Activated CD4-positive, alpha-beta T cell treated with anti-CD3 and anti-CD28 coated beads, Interleukin-2, amount 50 U/mL, for 48 hours (primary cell): Measurements from ENCODE around the gene CABP4.

Source experiments
- DNase-seq, 2 experiments: peaks; one replicate each; pipeline ENCODE4 v3.0.0-alpha.2; 2020

CABP4 gene

DNA sequence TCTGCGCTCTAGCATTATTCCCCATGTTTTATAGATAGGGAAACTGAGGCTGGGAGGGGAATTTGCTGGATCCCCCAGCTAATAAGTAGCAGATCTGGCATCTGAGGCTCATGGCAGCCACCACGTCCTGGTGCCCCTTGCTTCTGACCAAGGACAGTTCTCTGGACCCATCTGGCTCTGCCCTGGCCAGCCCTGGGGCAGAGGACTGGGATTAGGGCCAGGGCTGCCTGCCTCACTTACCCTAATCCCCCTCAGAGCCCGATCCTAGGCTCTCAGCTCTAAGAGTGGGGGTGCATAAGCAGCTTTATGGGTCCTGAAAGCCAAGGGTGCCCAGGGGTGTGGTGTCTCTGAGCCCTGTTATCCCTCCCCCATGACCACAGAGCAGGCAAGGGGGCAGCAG, at the start of gene CABP4:
TSS of gene CABP4 (plus strand) at position 301 of the 400 bp plus-strand sequence. CDS start at position 371, 70 bp downstream.
- DNase-seq = no peak

DNA sequence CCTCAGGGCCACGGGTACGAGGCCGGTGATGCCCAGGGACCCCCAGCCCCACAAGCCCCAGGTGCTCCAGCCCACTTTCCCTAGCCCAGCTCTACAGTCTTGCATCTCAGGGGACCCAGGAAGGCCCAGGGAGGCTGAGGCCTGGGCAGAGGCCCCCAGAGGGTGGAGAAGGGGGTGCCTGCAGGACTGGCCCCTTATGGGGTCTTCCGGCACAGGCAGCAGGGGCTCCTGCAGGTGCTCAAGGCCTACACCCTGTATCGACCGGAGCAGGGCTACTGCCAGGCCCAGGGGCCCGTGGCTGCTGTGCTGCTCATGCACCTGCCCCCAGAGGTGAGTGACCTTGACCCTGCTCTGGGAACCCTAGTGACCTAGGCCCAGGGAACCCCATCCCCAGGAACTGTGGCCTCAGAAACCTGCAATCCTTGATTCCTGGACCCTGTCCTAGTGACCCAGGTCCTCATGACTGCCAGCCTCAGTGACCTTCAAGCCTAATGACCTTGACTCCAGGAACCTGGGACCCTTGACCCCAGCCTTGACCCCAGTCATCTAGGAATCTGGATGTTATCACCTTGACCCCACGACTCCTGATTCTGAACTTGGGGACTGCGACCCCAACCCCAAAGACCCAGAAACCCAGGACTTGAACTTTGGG, 49.3 kb upstream of the CABP4 start:
- no peak for DNase-seq

DNA sequence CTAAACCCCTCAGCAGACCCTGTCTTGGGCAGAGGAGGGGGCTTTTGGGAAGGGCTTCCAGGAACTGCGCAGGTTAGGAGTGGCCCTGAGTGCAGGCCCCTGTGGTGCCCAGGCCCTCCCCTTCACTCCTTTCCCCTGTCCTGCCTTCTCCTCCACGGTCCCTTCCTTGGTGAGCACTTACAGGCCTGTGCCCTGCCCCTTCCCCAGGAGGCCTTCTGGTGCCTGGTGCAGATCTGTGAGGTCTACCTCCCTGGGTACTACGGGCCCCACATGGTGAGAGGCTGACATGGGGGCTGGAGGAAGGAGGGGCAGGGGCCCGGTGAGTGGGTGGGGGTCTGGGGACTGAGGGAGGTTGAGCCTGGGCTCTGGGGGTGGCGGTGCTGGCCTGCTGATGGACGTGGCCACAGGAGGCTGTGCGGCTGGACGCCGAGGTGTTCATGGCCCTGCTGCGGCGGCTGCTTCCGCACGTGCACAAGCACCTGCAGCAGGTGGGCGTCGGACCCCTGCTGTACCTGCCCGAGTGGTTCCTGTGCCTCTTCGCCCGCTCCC, 48.7 kb upstream of the CABP4 start:
- no peak for DNase-seq

DNA sequence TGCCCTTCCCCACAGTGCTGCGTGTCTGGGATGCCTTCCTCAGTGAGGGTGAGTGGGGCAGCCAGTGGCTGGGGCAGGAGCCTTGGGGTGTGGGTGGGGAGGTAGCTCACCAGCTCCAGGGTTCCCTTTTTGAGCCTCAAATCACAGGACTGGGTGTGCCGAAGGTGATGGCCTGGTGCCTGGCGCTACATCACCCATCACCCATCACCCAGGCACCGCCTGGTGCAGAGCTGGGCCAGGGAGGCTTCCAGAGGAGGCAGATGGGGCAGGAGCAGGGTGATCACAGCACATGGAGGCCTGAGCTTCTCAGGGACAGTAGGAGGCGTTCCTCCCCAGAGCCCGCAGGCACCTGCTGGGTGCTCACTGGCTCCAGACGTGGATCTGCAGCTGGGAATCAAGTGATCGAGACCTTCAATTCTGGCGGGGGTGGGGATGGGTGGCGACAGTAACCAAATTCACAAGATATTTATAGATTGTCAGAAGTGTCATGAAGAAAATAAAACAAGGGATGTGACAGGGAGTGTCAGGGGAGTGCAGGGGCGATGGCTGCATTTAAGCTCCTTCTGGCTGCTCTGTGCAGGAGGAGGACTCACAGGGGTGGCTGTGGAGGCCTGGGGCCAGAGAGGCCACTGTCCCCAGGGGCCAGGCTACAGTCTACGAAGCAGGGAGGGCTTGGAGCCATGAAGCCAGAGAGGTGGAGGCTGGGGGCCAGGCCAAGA, 48.0 kb upstream of the CABP4 start:
- DNase-seq = peak in 1 of 2 experiments; percentile 50

DNA sequence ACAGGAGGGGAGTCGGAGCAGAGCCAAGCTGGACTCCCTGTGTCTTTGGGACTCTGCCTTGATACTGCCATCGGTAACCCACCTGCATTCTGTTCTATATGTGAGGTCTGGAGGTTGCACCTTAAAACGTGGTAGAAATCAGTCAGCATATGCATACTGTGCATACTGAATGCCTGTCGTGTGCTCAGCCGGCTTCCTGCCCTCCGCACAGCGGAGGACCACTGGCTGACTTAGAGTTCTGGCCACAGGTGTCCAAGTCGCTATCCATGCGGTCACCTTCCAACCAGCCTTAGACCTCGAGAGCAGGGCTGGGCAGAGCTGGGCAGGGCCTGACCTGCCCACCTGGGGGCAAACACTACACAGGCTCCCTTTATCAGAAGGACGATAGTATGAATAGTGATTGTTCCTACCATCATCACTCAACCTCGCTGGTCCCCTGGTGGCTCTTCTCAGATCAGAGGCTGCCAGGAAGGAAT, 47.4 kb upstream of the CABP4 start:
- no peak for DNase-seq

DNA sequence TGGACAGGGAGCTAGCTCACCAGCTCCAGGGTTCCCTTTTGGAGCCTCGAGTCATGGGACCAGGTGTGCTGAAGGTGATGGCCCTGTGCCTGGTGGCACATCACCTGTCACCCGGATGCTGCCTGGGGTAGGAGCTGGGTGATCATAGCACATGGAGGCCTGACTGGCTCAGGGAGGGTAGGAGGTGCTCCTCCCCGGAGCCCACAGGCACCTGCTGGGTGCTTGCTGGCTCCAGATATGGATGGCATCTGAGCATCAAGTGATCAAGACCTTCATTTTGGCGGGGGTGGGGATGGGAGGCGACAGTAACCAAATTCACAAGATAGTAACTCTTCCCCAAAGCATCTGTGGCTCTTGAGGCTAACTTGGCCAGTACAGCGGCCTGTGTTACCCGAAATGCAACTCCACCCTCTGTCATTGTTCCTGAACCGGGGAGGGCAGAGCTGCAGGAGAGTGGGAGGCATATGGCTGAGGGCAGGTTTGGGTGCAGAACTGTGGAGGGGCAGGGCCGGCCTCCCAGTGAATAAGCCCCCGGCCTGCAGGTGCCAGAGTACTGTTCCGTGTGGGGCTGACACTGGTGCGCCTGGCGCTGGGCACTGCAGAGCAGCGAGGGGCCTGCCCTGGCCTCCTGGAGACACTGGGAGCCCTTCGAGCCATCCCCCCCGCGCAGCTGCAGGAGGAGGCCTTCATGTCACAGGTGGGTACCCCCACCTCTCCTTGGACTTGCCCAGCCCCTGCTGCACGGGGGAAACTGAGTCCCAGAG, 46.5 kb upstream of the CABP4 start:
- DNase-seq = peak in 1 of 2 experiments; percentile 51

DNA sequence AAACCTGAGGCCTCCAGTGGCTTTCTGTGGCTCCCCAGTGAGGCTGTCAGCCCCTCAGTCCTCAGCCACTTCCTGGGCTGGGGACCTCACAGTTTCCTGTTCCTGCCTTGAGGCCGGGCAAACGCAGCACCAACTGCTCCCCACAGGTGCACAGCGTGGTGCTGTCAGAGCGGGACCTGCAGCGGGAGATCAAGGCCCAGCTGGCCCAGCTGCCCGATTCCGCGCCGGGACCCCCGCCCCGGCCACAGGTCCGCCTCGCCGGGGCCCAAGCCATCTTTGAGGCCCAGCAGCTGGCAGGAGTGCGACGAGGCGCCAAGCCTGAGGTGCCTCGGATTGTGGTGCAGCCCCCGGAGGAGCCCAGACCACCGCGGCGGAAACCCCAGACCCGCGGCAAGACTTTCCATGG, 45.9 kb upstream of the CABP4 start:
- peak; percentile 70 to 80 for DNase-seq

DNA sequence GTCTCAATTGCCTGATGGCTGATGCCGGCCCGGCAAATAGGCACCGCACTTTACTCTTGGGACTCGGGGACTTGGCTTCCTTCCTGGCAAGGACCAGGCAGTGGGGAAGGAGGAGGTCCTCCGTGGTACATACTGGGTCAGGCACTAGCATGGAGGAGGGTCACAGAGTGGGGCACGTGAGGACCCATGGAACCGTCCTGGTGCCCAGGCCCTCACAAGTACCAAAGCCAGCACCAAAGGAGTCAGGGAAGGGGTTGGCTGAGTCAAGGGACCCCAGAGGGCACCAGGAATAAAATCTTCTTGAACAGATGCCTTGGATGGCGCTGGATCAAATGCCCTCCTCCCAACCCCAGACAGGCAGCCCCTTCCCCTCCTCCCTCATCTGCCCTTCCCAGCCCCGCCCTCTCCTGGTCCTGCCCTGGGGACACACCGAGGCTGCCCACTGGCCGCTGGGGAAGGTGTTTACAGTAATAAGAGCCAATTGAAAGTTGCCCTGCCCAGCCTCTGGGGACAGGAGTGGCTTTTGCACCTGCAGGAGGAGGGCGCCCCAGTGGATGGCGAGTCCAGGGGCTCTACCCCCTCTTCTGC, 45.3 kb upstream of the CABP4 start:
- DNase-seq = peak in 1 of 2 experiments; percentile 38

DNA sequence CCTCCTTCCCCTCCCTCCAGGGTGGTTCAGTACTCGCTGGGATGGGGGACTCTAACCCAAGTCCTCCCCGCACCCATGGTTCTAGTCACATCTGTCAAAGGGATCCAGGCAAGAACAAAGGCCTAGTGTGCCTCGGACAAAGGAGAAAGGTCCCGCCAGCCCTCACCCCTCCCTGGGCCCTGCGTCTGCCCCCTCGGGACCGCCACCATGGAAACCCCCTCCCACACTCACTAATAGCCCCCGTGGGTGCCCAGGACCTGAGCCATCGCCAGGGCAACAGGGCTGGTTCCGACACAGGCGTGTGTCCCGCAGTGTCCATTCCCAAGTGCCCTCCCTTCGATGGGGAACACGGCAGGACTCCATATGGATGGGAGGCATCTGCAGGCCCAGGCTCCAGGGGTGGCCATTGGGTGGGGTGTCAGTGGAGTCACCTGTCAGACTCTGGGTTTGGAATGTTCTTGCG, 44.8 kb upstream of the CABP4 start:
- DNase-seq = peak in 1 of 2 experiments; percentile 20

DNA sequence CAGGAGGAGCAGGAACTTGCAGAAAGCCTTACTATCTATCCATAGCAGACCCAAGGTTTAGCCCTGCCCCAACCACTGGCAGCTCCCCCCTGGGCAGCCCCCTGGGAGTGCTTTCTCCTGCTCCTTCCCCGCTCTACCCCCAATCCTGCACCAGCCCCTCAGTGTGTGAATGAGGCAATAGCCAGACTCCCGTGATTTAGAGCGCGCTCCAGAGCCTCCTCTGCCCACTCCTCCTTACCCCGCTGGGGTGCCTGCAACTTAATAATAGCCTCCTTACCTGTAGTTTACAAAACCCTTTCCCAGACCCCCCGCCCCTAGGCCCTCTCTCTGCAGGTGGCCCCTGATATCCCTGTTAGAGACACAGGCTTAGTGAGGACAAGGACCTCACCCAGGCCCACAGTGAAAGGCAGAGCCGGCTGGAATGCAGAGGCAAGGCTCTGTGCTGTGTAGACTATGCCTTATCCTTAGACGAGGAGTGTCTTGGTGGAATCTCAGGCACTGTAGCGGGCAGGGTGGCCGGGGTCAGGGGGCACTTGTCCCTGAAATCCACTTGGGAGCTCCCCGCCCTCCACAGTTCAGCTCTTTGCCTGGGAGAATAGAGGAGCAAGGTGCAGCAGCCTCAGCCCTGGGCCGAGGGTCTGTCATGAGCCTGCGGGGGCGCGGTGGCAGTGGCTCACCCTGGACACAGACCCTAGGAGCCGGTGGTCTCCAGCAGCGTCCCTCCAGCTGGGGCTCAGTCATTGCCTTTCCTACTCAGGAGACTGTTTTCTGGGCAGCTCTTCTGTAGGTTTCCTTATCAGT, 44.0 kb upstream of the CABP4 start:
- no peak for DNase-seq

DNA sequence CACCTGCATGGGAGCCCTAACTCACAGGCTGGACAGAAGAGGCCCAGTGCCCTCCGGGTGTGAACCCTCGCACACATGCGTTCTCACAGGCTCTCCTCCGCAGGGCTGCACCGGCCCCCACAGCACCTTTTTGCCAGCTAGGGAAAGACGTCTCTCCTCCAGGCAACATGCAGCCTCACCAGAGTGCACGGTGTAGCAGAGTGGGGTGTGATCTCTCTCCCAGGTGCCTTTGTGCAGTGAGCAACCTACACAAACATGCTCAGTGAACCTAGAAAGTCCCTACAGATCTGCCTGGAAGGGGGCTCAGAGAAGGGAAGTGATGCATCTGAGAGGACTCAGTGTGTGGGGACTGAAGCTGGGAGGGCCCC, 43.4 kb upstream of the CABP4 start:
- peak in 1 of 2 experiments; percentile 25 for DNase-seq

DNA sequence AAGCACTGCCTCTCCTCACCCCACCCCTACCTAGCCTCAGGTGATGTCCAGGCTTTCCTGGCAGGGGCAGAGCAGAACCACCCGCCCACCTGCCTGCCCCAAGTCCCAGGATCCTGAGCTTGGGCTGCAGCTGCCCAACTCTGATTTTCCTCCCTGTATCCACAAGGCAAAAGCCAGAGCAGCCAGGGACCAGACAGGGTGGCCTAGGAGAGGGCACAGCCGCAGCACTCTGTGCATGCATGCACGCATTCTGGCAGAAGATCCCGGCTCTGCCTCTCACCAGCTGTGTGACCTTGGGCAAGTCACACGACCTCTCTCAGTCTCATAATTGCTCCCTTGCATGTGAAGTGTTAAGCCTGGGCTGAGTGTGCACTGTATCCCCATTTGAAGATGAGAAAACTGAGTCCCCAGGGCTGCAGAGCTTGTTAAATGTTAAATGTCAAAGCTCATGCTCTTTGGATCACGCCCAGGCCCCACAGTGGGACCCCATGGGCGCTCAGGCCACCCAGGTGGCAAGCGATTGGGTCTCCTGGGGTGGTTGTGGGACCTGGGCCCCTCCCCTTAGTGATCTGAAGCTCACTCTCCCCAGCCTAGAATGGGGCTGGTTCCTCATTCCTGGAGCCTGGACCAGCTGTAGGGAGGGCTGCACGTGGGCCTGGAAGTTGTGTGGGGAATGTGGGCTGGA, 42.5 kb upstream of the CABP4 start:
- DNase-seq = no peak

DNA sequence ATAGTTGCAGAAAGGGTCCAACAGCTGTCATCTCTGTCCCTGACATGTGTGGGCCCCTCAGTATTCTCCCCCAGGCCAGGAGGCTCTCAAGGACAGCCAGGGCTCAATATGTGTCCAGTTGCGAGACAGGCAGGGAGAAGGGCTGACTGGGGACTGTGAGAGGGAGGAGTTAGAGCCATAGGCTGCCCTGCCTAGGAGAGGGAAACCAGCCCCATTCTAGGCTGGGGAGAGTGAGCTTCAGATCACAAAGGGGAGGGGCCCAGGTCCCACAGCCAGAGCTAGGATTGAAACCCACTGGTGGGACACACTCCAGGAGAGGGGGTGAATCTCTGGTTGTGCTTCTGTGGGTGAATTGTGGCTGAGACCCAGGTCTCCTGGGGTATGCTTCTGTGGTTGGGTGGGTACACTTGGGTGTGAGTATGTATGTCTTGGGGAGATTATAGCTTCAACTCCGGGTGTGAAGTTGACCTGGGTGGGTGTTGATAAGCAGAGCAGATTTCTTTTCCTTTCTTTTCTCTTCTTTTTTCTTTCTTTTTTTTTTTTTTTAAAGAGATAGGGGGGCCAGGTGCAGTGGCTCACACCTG, 41.8 kb upstream of the CABP4 start:
- no peak for DNase-seq

DNA sequence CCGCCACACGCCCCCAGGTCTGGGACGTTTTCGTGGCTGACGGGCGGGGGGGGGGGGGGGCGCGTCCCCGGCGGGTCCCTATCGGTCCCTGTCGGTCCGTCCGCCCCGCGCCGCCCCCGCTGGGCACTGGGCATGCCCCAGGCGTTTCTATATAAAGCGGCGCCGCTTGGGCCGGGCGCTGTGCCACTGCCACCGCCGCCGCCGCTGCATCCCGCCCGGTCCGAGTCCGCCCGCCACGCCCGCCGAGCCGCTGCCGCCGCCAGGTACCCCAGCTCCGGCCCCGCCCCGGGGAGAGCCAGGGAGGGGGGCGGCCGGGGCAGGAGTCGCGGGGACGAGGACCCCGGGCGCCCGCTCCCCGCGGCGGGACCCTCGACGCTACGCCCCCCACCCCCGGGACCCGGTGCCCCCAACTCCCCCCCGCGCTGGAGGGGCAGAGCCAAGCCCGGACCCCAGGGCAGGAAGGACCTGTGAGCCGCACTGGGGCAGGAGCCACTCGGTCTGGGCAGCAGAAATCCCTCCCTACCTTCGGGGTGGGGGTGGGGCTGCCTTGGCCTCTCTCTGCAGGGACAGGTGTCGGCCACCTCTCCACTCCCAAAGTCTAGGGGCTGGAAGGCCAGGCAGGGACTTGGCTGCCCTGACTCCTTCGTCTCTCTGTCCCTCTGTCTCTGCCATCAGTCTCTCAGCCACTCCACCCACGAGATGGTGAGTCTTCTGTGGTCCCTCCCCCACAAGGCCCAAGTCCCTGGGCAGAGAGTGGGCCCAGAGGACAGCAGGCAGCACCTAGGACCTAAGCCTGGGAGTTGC, 39.5 kb upstream of the CABP4 start, which contains the start of gene CARNS1:
TSS of gene CARNS1 (plus strand) at position 178 of the 804 bp plus-strand sequence. CDS start at position 700, 522 bp downstream.
- no peak for DNase-seq

DNA sequence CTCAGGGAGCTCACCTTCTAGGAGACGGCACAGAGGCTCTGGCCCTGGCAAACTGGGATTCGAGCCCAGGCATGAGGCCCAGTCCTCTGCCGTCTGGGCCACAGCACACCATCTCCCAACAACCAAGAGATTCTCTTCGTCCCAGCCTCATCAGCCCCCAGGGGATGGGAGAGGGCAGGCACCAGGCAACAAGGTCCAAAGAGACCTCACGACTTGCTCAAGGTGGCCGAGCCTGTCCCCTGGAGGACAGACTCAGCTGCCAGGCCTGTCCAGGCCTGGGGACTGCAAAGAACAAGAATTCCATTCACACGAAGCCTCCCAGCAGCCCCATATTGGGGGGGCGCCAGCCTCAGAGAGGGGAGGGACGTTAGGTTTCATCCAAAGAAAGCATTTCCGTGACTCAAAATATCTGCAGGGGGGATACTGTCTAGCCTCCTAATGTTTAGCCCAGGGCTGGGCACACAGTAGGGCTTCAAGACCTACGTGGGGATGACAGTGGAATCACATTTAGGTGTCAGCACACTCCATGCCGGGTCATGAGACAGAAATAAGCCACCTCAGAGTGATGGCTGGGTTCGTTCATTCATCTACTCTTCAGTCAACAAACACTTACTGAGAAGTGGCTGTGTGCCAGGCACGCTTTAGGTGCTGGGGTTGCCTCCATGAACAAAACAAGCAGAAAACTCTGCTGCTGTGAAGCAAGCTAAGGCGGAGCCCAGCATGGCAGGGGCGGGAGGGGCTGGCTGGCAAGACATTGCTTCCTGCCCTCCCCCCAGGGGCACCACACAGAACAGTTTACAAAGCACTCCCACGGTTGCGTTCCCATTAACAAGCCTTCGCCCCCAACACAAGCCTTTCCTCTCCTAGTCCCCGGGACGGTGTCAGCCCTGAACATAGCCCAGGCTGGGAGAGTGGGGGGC, 38.5 kb upstream of the CABP4 start:
- peak in 1 of 2 experiments; percentile 58 for DNase-seq

DNA sequence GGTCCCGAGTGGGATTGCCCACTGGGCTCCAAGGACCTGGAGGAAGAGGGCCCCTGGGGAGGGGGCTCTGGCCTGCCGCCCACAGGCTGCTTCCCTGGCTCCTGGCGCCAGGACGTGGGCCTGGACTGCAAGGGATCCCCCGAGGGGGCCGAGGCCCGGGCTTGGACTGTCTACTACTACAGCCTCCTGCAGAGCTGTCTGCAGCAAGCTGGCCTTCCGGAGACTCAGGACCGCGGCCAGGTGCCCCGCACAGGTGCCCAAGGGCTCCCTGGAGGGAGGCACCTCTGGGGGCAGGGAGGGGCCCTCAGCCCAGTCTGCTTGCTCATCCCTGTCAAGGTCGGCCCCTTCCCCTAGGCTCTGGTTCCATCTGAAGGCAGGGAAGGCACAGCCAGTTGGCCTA, 37.7 kb upstream of the CABP4 start:
- DNase-seq = no peak

DNA sequence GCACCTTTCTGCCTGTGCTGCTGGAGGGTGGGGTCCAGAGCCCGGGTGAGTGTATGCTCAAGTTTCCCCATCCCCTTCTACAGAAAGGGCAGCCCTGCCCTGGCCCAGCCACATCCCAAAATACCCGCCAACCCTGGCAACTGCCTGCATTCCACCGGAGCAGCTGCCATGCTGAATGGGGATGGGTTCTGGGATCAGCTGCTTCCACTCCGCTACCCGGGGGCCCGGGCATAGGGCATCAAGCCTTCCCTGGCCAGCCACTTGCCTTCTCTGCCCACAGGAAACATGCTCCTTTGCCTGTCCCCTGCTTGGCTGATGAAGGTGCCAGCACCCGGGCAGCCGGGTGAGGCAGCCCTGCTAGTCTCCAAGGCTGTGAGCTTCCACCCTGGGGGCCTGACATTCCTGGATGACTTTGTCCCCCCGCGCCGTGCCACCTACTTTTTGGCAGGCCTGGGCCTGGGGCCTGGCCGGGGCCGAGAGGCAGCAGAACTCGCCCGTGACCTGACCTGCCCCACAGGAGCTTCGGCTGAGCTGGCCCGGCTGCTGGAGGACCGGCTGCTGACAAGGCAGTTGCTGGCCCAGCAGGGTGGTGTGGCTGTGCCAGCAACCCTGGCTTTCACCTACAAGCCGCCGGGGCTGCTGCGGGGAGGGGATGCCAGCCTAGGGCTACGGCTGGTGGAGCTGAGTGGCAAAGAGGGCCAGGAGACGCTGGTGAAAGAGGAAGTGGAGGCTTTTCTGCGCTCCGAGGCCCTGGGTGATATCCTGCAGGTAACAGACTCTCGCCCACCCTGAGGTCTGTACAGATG, 36.5 kb upstream of the CABP4 start:
- DNase-seq = peak in 1 of 2 experiments; percentile 41
